NT2/D1 (cell line): Measurements from ENCODE around the gene NEK9.

Experiments
- SUZ12 ChIP-seq: IDR thresholded peaks from 2 replicates; pipeline ENCODE4 v1.6.1; 2011; ENCODE audit not compliant: insufficient read length, insufficient read depth; ENCODE audit errors: extremely low read depth
- YY1 ChIP-seq: IDR thresholded peaks from 2 replicates; pipeline ENCODE4 v1.6.1; 2011; ENCODE audit not compliant: insufficient read length, insufficient read depth
- ZNF274 ChIP-seq: IDR thresholded peaks from 2 replicates; pipeline ENCODE4 v1.6.1; 2011; ENCODE audit warnings: mild to moderate bottlenecking, low read depth, low read length

DNA sequence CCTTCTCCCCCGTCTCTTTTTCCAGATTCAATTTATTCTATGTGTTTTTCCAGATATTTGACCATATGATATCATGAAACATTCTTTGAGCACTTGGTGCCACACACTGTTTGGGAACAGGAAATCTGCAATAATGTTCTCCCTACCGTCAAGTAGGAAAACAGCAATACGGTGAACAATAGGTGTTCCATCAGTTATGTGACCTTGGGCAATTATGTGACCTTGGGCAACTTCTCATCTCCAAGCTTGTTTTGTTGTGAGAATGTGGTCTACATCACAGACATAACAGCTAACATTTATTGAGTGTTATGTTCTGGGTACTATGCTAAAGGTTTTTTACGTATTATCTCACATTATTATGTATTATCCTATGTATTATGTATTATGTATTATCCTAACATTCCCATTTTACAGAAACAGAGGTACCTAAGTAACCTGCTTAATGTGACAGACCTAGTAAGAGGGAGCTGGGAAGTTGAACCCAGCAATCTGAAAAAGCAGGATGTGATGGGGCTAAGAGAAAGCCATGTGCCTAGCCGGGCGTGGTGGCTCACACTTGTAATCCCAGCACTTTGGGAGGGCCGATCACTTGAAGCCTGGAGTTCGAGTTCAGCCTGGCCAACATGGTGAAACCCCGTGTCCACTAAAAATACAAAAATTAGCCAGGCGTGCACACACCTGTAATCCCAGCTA lies 1.2 kb upstream of the NEK9 start:
- TF ChIP-seq YY1 (no peak), SUZ12 (no peak), ZNF274 (no peak)
